ENCODE results near the gene RNF144A. TPM values are rescaled to one million over a fixed set of nuclear protein-coding genes. Genes with fewer than 3 reads are reported as not detected.

Gene RNF144A
- total and polyA plus RNA-seq, 2 donors from 2014 or later, result 4.2 to 12.3 TPM

- Histone ChIP-seq H3K27ac (ENCODE audit: low read depth in 2 of 2, low read length in 2 of 2) (no peak overlapping the region), H3K4me1 (ENCODE audit: control insufficient read depth in 2 of 3, insufficient read depth in 2 of 3, low read depth in 1 of 3, low read length in 3 of 3) (no peaks in the 10 kb centered on the region), H3K9me3 (ENCODE audit: control insufficient read depth in 2 of 3, insufficient read depth in 1 of 3, low read length in 3 of 3) (no peaks in the 10 kb centered on the region), H3K27me3 (ENCODE audit: control insufficient read depth, insufficient read depth, low read length) (no peaks in the 10 kb centered on the region), H3K36me3 (ENCODE audit: control insufficient read depth in 2 of 3, insufficient read depth in 3 of 3, low read length in 3 of 3) (no peaks in the 10 kb centered on the region), H3K4me3 (ENCODE audit: low read length in 3 of 3) (no peak overlapping the region), H3K9ac (ENCODE audit: low read length in 3 of 3) (no peak overlapping the region)
- DNase-seq, result no peak
- intact Hi-C loops (cut with DNase I), result no loop called here
- TF ChIP-seq, protein P1, sequence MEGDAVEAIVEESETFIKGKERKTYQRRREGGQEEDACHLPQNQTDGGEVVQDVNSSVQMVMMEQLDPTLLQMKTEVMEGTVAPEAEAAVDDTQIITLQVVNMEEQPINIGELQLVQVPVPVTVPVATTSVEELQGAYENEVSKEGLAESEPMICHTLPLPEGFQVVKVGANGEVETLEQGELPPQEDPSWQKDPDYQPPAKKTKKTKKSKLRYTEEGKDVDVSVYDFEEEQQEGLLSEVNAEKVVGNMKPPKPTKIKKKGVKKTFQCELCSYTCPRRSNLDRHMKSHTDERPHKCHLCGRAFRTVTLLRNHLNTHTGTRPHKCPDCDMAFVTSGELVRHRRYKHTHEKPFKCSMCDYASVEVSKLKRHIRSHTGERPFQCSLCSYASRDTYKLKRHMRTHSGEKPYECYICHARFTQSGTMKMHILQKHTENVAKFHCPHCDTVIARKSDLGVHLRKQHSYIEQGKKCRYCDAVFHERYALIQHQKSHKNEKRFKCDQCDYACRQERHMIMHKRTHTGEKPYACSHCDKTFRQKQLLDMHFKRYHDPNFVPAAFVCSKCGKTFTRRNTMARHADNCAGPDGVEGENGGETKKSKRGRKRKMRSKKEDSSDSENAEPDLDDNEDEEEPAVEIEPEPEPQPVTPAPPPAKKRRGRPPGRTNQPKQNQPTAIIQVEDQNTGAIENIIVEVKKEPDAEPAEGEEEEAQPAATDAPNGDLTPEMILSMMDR (IDR thresholded peaks at IDR 0.05; ENCODE audit: borderline replicate concordance, extremely low read depth, insufficient read depth), result no peak
- no peak for FAIRE-seq
These were observed 7.5 kb upstream of the RNF144A start for GRCh38 chr2:6909431-6910385.

- H3K4me1 ChIP-seq (ENCODE audit: control insufficient read depth in 2 of 3, insufficient read depth in 2 of 3, low read depth in 1 of 3, low read length in 3 of 3), result peaks cover 0 to under 1% (median 0%) of the 10 kb centered on the region in 3 donors
- intact Hi-C loops (cut with DNase I), result no loop called here
- no peak for DNase-seq
- no peaks in the 10 kb centered on the region for H3K36me3 ChIP-seq (ENCODE audit: control insufficient read depth in 2 of 3, insufficient read depth in 3 of 3, low read length in 3 of 3)
- H3K4me3 ChIP-seq (ENCODE audit: low read length in 3 of 3), result no peak overlapping the region
- TF ChIP-seq, protein P1 (IDR thresholded peaks at IDR 0.05; ENCODE audit: borderline replicate concordance, extremely low read depth, insufficient read depth), result no peak
- no peaks in the 10 kb centered on the region for H3K9me3 ChIP-seq (ENCODE audit: control insufficient read depth in 2 of 3, insufficient read depth in 1 of 3, low read length in 3 of 3)
- no peak for FAIRE-seq
- H3K9ac ChIP-seq (ENCODE audit: low read length in 3 of 3), result no peak overlapping the region
- no peaks in the 10 kb centered on the region for H3K27me3 ChIP-seq (ENCODE audit: control insufficient read depth, insufficient read depth, low read length)
- no peak overlapping the region for H3K27ac ChIP-seq (ENCODE audit: low read depth in 2 of 2, low read length in 2 of 2)
These were observed 5.5 kb upstream of the RNF144A start for GRCh38 chr2:6911721-6912120.

DNA sequence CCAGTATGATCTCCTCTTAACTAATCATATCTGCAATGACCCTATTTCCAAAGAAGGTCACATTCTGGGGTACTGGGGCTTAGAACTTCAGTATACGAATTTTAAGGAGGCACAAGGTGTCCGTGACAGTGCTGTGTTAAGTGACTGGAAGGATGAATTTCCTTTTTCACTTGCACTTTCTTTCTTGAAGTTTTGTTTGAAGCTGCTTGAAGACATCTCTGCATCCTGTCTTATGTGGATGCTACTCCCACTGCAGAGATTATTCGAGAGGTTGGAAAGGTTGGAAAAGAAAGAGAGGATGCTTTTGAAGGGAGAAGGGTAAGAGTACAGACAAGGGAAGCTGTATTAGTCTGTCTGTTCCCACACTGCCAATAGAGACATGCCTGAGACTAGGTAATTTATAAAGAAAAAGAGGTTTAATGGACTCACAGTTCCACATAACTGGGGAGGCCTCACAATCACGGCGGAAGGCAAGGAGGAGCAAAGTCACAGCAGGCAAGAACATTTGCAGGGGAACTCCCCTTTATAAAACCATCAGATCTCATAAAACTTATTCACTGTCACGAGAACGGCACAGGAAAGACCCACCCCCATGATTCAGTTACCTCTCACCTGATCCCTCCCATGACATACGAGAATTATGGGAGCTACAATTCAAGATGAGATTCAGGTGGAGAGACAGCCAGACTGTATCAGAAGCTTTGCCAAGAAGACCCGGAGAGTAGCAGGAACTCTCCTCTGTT, 3.6 kb upstream of the RNF144A start:
- TF ChIP-seq, protein P1 (IDR thresholded peaks at IDR 0.05; ENCODE audit: borderline replicate concordance, extremely low read depth, insufficient read depth), result no peak
- no peak for DNase-seq
- intact Hi-C loops (cut with DNase I), result no loop called here
- Histone ChIP-seq H3K36me3 (ENCODE audit: control insufficient read depth in 2 of 3, insufficient read depth in 3 of 3, low read length in 3 of 3) (no peaks in the 10 kb centered on the region), H3K27me3 (ENCODE audit: control insufficient read depth, insufficient read depth, low read length) (no peaks in the 10 kb centered on the region), H3K4me1 (ENCODE audit: control insufficient read depth in 2 of 3, insufficient read depth in 2 of 3, low read depth in 1 of 3, low read length in 3 of 3) (peaks cover 0 to 4% (median 0%) of the 10 kb centered on the region in 3 donors), H3K4me3 (ENCODE audit: low read length in 3 of 3) (no peak overlapping the region), H3K9me3 (ENCODE audit: control insufficient read depth in 2 of 3, insufficient read depth in 1 of 3, low read length in 3 of 3) (no peaks in the 10 kb centered on the region), H3K27ac (ENCODE audit: low read depth in 2 of 2, low read length in 2 of 2) (no peak overlapping the region), H3K9ac (ENCODE audit: low read length in 3 of 3) (no peak overlapping the region)
- no peak for FAIRE-seq

All from kidney (tissue), 14 donors.